OCI-LY7 (cell line): ENCODE measurements around the gene MUC6.

Experiments used
- EZH2phosphoT487 ChIP-seq: fragments of 200-600 bp; sonication (generic); IDR thresholded peaks from 2 replicates; pipeline ENCODE4 v1.6.1; 2018; ENCODE audit warnings: low read depth, borderline replicate concordance, mild to moderate bottlenecking, mixed run types, antibody characterized with exemption, low read length, moderate library complexity, mixed read lengths
- TF ChIP-seq, protein P1 (sequence below): fragments of 200-600 bp; sonication (generic); conservative IDR thresholded peaks from 2 replicates; pipeline ENCODE4 v1.5.1; 2014; ENCODE audit warnings: mild to moderate bottlenecking, antibody characterized with exemption, low read length, moderate library complexity, mixed read lengths

DNA sequence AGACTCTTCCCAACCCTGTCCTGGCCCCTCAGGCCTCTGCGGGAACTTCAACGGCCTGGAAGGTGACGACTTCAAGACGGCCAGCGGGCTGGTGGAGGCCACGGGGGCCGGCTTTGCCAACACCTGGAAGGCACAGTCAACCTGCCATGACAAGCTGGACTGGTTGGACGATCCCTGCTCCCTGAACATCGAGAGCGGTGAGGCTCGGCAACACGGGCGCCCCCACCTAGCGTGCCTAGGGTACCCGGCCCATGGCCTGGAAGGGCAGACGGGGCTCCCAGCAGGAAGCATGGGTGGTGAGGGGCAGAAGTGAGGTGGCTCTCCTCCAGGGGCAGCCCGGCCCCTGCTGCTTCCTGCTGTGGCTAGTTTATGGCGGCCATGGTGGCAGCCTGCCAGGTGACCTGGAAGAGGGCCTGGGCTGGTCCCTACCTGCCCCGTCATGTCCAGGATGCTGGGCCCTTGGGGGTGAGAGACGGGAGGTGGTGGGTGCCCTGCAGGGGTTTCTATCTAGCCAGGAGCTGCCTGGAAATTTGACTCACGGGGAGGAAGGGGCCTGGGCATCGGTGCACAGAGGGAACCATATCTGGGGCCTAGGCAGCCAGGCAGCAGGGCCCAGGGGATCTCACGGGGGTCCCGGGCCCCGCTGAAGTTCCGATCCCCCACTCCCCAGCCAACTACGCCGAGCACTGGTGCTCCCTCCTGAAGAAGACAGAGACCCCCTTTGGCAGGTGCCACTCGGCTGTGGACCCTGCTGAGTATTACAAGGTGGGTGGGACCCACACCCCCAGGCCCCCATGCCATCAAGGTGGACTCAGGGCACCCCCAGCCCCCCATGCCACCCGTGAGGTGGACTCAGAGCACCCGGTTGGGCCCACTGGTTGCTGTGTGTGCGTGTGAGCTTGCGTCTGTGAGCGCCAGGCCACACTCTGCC is 47.4 kb upstream of the MUC6 start:
- TF ChIP-seq, protein P1, sequence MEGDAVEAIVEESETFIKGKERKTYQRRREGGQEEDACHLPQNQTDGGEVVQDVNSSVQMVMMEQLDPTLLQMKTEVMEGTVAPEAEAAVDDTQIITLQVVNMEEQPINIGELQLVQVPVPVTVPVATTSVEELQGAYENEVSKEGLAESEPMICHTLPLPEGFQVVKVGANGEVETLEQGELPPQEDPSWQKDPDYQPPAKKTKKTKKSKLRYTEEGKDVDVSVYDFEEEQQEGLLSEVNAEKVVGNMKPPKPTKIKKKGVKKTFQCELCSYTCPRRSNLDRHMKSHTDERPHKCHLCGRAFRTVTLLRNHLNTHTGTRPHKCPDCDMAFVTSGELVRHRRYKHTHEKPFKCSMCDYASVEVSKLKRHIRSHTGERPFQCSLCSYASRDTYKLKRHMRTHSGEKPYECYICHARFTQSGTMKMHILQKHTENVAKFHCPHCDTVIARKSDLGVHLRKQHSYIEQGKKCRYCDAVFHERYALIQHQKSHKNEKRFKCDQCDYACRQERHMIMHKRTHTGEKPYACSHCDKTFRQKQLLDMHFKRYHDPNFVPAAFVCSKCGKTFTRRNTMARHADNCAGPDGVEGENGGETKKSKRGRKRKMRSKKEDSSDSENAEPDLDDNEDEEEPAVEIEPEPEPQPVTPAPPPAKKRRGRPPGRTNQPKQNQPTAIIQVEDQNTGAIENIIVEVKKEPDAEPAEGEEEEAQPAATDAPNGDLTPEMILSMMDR = no peak
- no peak for TF ChIP-seq EZH2phosphoT487
